GM18499 (cell line): ENCODE measurements around the gene SMCO3.

Experiments used
- ATAC-seq: cut with Tn5 transposase; IDR thresholded peaks from one replicate; pipeline ENCODE4 v1.9.1; 2021; ENCODE audit warnings: moderate number of reproducible peaks; ENCODE audit not compliant: insufficient read depth, unreplicated experiment

SMCO3 gene

GRCh38 chr12:14833336-14833735, 19.4 kb upstream of the SMCO3 start:
- ATAC-seq = no peak

GRCh38 chr12:14828892-14829291, 14.9 kb upstream of the SMCO3 start:
- ATAC-seq = no peak

- ATAC-seq = no peak
Observed at GRCh38 chr12:14827043-14827442, 13.1 kb upstream of the SMCO3 start.

- no peak for ATAC-seq
Observed at GRCh38 chr12:14826491-14826890, 12.5 kb upstream of the SMCO3 start.

GRCh38 chr12:14825256-14825655, 11.3 kb upstream of the SMCO3 start:
- no peak for ATAC-seq

GRCh38 chr12:14824012-14824634, 10.1 kb upstream of the SMCO3 start:
- ATAC-seq = no peak

- ATAC-seq = no peak
Observed at GRCh38 chr12:14811486-14811885, 2.5 kb downstream of the SMCO3 start.

GRCh38 chr12:14810953-14811483, 3.0 kb downstream of the SMCO3 start:
- ATAC-seq = no peak

GRCh38 chr12:14810167-14810952, 3.6 kb downstream of the SMCO3 start:
- ATAC-seq = no peak

GRCh38 chr12:14803830-14804160, 10.2 kb downstream of the SMCO3 start:
- ATAC-seq = peak; percentile 9

GRCh38 chr12:14803011-14803829, 10.8 kb downstream of the SMCO3 start, which contains the start of the genes C12orf60 and WBP11:
TSS of gene C12orf60 (plus strand) at chr12:14803670. CDS start at chr12:14822936, 19,266 bp downstream.
TSS of gene WBP11 (minus strand) at chr12:14803478. CDS start at chr12:14801383, 2,095 bp downstream.
- peak; percentile 100 for ATAC-seq

- ATAC-seq = no peak
Observed at GRCh38 chr12:14802721-14803010, 11.3 kb downstream of the SMCO3 start.

GRCh38 chr12:14802247-14802646, 11.7 kb downstream of the SMCO3 start:
- no peak for ATAC-seq

- ATAC-seq = no peak
Observed at GRCh38 chr12:14795028-14795448, 18.9 kb downstream of the SMCO3 start.

- no peak for ATAC-seq
Observed at GRCh38 chr12:14785568-14785967, 28.4 kb downstream of the SMCO3 start.

GRCh38 chr12:14784471-14784870, 29.5 kb downstream of the SMCO3 start:
- no peak for ATAC-seq

GRCh38 chr12:14782756-14783155, 31.2 kb downstream of the SMCO3 start:
- ATAC-seq = no peak

- no peak for ATAC-seq
Observed at GRCh38 chr12:14781563-14781962, 32.4 kb downstream of the SMCO3 start.

GRCh38 chr12:14780859-14781258, 33.1 kb downstream of the SMCO3 start:
- no peak for ATAC-seq

- no peak for ATAC-seq
Observed at GRCh38 chr12:14779834-14780233, 34.1 kb downstream of the SMCO3 start.

- no peak for ATAC-seq
Observed at GRCh38 chr12:14777271-14777670, 36.7 kb downstream of the SMCO3 start.
